IMR-90 (cell line): ENCODE measurements around the gene SLC22A15. TPM values are rescaled to one million over a fixed set of nuclear protein-coding genes. Genes with fewer than 3 reads are reported as not detected.

Experiments used
- ATAC-seq: fragments of 200-7000 bp; cut with Tn5 transposase; 2 replicates; pipeline ENCODE4 v1.9.1; 2020; ENCODE audit warnings: low read depth, mild to moderate bottlenecking, moderate library complexity
- BruUV-seq: library from RNA; stranded (reverse); fragments of 400-500 nt; replicated peaks from 2 replicates; lab custom pipeline; 2021; lab: Mats Ljungman, UMichigan
- CTCF ChIA-PET: fragments of 300-600 bp; formaldehyde crosslinking; extraction: SDS; loops from one replicate; lab custom pipeline; 2021; ENCODE audit warnings: antibody characterized with exemption; lab: Yijun Ruan, JAX
- POLR2A ChIA-PET: fragments of 300-600 bp; sonication (Branson Sonifier 250); formaldehyde crosslinking; loops from one replicate; lab custom pipeline; 2022; ENCODE audit warnings: antibody characterized with exemption; ENCODE audit not compliant: unreplicated experiment; lab: Charles Lee
- DNase-seq: peaks from one replicate; pipeline ENCODE4 v3.0.0; 2013
- H2AFZ ChIP-seq: replicated peaks from 2 replicates; pipeline ENCODE3; 2013; ENCODE audit warnings: low read length, mild to moderate bottlenecking; ENCODE audit not compliant: poor library complexity
- H2AK5ac ChIP-seq: 2 replicates; pipeline ENCODE4 v1.6.1; 2013; ENCODE audit warnings: low read depth, low read length, inconsistent platforms
- H2AK9ac ChIP-seq: replicated peaks from 2 replicates; pipeline ENCODE3; 2013; ENCODE audit warnings: mild to moderate bottlenecking, low read depth, low read length, moderate library complexity; ENCODE audit not compliant: poor library complexity
- H2BK120ac ChIP-seq: 2 replicates; pipeline ENCODE4 v1.6.1; 2013; ENCODE audit warnings: low read depth, low read length, inconsistent platforms
- H2BK15ac ChIP-seq: 3 replicates; pipeline ENCODE4 v1.6.1; 2013; ENCODE audit warnings: low read depth, low read length, inconsistent platforms
- H2BK20ac ChIP-seq: 2 replicates; pipeline ENCODE4 v1.6.1; 2013; ENCODE audit warnings: low read depth, mild to moderate bottlenecking, inconsistent platforms, low read length, moderate library complexity
- H2BK5ac ChIP-seq: 2 replicates; pipeline ENCODE4 v1.6.1; 2013; ENCODE audit warnings: mild to moderate bottlenecking, low read depth, low read length, inconsistent platforms; ENCODE audit not compliant: poor library complexity, severe bottlenecking
- H3K14ac ChIP-seq: replicated peaks from 2 replicates; pipeline ENCODE4 v1.6.1; 2013; ENCODE audit warnings: low read depth, low read length, inconsistent platforms
- H3K18ac ChIP-seq: 2 replicates; pipeline ENCODE4 v1.6.1; 2013; ENCODE audit warnings: low read depth, low read length, control low read depth
- H3K23ac ChIP-seq: 2 replicates; pipeline ENCODE4 v1.6.1; 2013; ENCODE audit warnings: low read depth, low read length, inconsistent platforms
- H3K27ac ChIP-seq: 2 replicates; pipeline ENCODE4 v1.5.1; 2013; ENCODE audit warnings: mild to moderate bottlenecking, control low read depth, low read length; ENCODE audit not compliant: insufficient read depth
- H3K27me3 ChIP-seq: 2 replicates; pipeline ENCODE4 v1.6.1; 2013; ENCODE audit warnings: low read length; ENCODE audit not compliant: control insufficient read depth, insufficient read depth
- H3K36me3 ChIP-seq: 2 replicates; pipeline ENCODE4 v1.6.1; 2013; ENCODE audit warnings: low read length, mixed read lengths; ENCODE audit not compliant: control insufficient read depth, insufficient read depth
- H3K4ac ChIP-seq: 2 replicates; pipeline ENCODE4 v1.6.1; 2013; ENCODE audit warnings: low read depth, low read length, inconsistent platforms
- H3K4me1 ChIP-seq: 2 replicates; pipeline ENCODE4 v1.6.1; 2013; ENCODE audit warnings: low read length, mixed read lengths; ENCODE audit not compliant: control insufficient read depth, insufficient read depth
- H3K4me2 ChIP-seq: 2 replicates; pipeline ENCODE4 v1.6.1; 2013; ENCODE audit warnings: low read depth, mild to moderate bottlenecking, control low read depth, low read length, moderate library complexity
- H3K4me3 ChIP-seq: 2 replicates; pipeline ENCODE4 v1.5.1; 2013; ENCODE audit warnings: low read depth, mild to moderate bottlenecking, control low read depth, low read length, moderate library complexity; ENCODE audit not compliant: insufficient read depth
- H3K56ac ChIP-seq: 2 replicates; pipeline ENCODE4 v1.6.1; 2013; ENCODE audit warnings: low read length, inconsistent platforms; ENCODE audit not compliant: insufficient read depth; ENCODE audit errors: extremely low read depth
- H3K79me1 ChIP-seq, 2 experiments: 2 replicates each; pipeline ENCODE4 v1.6.1; 2013; ENCODE audit warnings: low read length in 2 of 2, inconsistent platforms in 1 of 2, low read depth in 1 of 2
- H3K9ac ChIP-seq: 2 replicates; pipeline ENCODE4 v1.6.1; 2013; ENCODE audit warnings: low read depth, low read length, control low read depth
- H3K9me1 ChIP-seq: 2 replicates; pipeline ENCODE4 v1.6.1; 2013; ENCODE audit warnings: low read length, inconsistent platforms; ENCODE audit not compliant: insufficient read depth
- H3K9me3 ChIP-seq: 2 replicates; pipeline ENCODE4 v1.6.1; 2013; ENCODE audit warnings: low read length; ENCODE audit not compliant: control insufficient read depth, insufficient read depth
- H4K20me1 ChIP-seq: 2 replicates; pipeline ENCODE4 v1.6.1; 2013; ENCODE audit warnings: low read length, inconsistent platforms; ENCODE audit not compliant: insufficient read depth
- H4K5ac ChIP-seq: 2 replicates; pipeline ENCODE4 v1.6.1; 2013; ENCODE audit warnings: mild to moderate bottlenecking, low read depth, low read length, control low read depth
- H4K8ac ChIP-seq, 2 experiments: 2 replicates each; pipeline ENCODE4 v1.6.1; 2013; ENCODE audit warnings: low read depth in 2 of 2, low read length in 2 of 2, control low read depth in 1 of 2, inconsistent platforms in 1 of 2
- H4K91ac ChIP-seq: 2 replicates; pipeline ENCODE4 v1.6.1; 2013; ENCODE audit warnings: low read depth, low read length, inconsistent platforms; ENCODE audit not compliant: insufficient read depth
- MAZ ChIP-seq: IDR thresholded peaks from 2 replicates; pipeline ENCODE4 v1.6.1; 2012; ENCODE audit warnings: low read depth, mild to moderate bottlenecking, low read length, improper control_type of control experiment, moderate library complexity, borderline replicate concordance
- SMC3 ChIP-seq: fragments of 150-350 bp; IDR thresholded peaks from 2 replicates; pipeline ENCODE4 v1.6.1; 2016; ENCODE audit warnings: low read depth, mild to moderate bottlenecking, antibody characterized with exemption, low read length, moderate library complexity
- WGBS, 2 experiments: methylation state at CpG; one replicate each; pipeline versions ENCODE4 v1.1.5 to v1.1.7; 2013; ENCODE audit warnings: missing lambda C conversion rate in 2 of 2; ENCODE audit not compliant: insufficient read length in 1 of 2; ENCODE audit errors: extremely low coverage in 2 of 2; 5-methylcytosine and 5-hydroxymethylcytosine counted together
- dilution Hi-C: fragments of 300-500 bp; cut with HindIII; formaldehyde crosslinking; loops from one replicate; pipeline ENCODE4 v1.14.3; 2018; ENCODE audit warnings: low sequenced_read_pairs; ENCODE audit not compliant: unreplicated experiment
- in situ Hi-C: fragments of 300-500 bp; cut with MboI; formaldehyde crosslinking; loops from 3 replicates; pipeline ENCODE4 v1.14.3; 2019; ENCODE audit warnings: low sequenced_read_pairs, inconsistent platforms, mixed read lengths
- intact Hi-C: fragments of 100-400 bp; cut with micrococcal nuclease; formaldehyde crosslinking; loops from 2 replicates; pipeline ENCODE4 v1.10.0; 2022
- polyA plus RNA-seq, 3 experiments: library from polyadenylated mRNA; depleted of rRNA; stranded (reverse); fragments of >200 nt; gene quantifications; 2 replicates each; pipeline ENCODE4 v1.2.3, GENCODE V29; 2012; ENCODE audit warnings: low replicate concordance in 1 of 3
- total RNA-seq: library from RNA; depleted of rRNA; stranded (reverse); fragments of >200 nt; gene quantifications from 2 replicates; pipeline ENCODE4 v1.2.3, GENCODE V29; 2012
- TF ChIP-seq, protein P1 (sequence below): fragments of 150-350 bp; IDR thresholded peaks from 2 replicates; pipeline ENCODE4 v1.6.1; 2016; ENCODE audit warnings: low read depth, mild to moderate bottlenecking, low read length, moderate library complexity, borderline replicate concordance

The SLC22A15 gene
- total and polyA plus RNA-seq, 2 of the 4 experiments (the other 2 are of a cell fraction) = under 0.01 to 0.02 TPM

GRCh38 chr1:115983584-115983983, 7.3 kb downstream of the SLC22A15 start:
- Histone ChIP-seq H2AK5ac (no peak overlapping the region), H3K4me1 (no peaks in the 10 kb centered on the region), H3K4me2 (no peak overlapping the region), H3K9ac (no peak overlapping the region), H3K56ac (no peak overlapping the region), H3K27me3 (no peaks in the 10 kb centered on the region), H2AFZ (no peak overlapping the region), H4K8ac (no peak overlapping the region), H2AK9ac (no peak overlapping the region), H3K27ac (no peak overlapping the region), H3K4me3 (no peak overlapping the region), H2BK15ac (no peak overlapping the region), H3K9me3 (no peaks in the 10 kb centered on the region), H4K5ac (no peak overlapping the region), H3K18ac (no peak overlapping the region), H2BK5ac (no peak overlapping the region), H4K20me1 (no peaks in the 10 kb centered on the region), H3K79me1 (no peaks in the 10 kb centered on the region), H3K4ac (no peak overlapping the region), H3K23ac (no peak overlapping the region), H2BK20ac (no peak overlapping the region), H3K9me1 (no peaks in the 10 kb centered on the region), H2BK120ac (no peak overlapping the region), H3K14ac (no peak overlapping the region), H3K36me3 (no peaks in the 10 kb centered on the region), H4K91ac (no peak overlapping the region)
- BruUV-seq = no TSS peak
- no CpG with 5 or more reads among the region's 3 CpGs for WGBS, 2 experiments
- DNase-seq (no peak), ATAC-seq (no peak)
- ChIA-PET CTCF (no interaction called here), POLR2A (no interaction called here)
- no peak for TF ChIP-seq MAZ
- TF ChIP-seq, protein P1, sequence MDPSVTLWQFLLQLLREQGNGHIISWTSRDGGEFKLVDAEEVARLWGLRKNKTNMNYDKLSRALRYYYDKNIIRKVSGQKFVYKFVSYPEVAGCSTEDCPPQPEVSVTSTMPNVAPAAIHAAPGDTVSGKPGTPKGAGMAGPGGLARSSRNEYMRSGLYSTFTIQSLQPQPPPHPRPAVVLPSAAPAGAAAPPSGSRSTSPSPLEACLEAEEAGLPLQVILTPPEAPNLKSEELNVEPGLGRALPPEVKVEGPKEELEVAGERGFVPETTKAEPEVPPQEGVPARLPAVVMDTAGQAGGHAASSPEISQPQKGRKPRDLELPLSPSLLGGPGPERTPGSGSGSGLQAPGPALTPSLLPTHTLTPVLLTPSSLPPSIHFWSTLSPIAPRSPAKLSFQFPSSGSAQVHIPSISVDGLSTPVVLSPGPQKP = no peak
- no peak for TF ChIP-seq SMC3
- intact Hi-C loops (loop anchor here (10.0 kb wide), 1 partner anchor 379 kb away; no protein-coding TSS in a partner anchor), dilution Hi-C loops (no loop called here), in situ Hi-C loops (loop anchor here (10.0 kb wide), 1 partner anchor 179 kb away; no protein-coding TSS in a partner anchor)
